ENCODE measurements around the gene GPX3.

- TF ChIP-seq CTCF (IDR thresholded peaks at IDR 0.05) (no peak), FOXJ3 (CRISPR knock-in tag; IDR thresholded peaks at IDR 0.05) (no peak), JUND (IDR thresholded peaks at IDR 0.05) (no peak), EZH2phosphoT487 (IDR thresholded peaks at IDR 0.05; ENCODE audit: borderline replicate concordance, low read depth) (no peak), POLR2AphosphoS5 (IDR thresholded peaks at IDR 0.05; ENCODE audit: low read depth, low read length) (no peak), RAD21 (IDR thresholded peaks at IDR 0.05; ENCODE audit: low read length) (no peak), EP300 (IDR thresholded peaks at IDR 0.05; ENCODE audit: borderline replicate concordance in 1 of 2, low read depth in 1 of 2, low read length in 1 of 2) (no peak), RFX5 (IDR thresholded peaks at IDR 0.05; ENCODE audit: low read length) (no peak), USF2 (IDR thresholded peaks at IDR 0.05; ENCODE audit: borderline replicate concordance, low read depth, low read length) (no peak), CHD2 (IDR thresholded peaks at IDR 0.05; ENCODE audit: low read length, partially characterized antibody) (no peak)
Measured at GRCh38 chr5:151064916-151065499, 44.6 kb downstream of the GPX3 start.
